HG03442 (cell line): Measurements from ENCODE around the gene RXRA.

Experiments used
- ATAC-seq: cut with Tn5 transposase; IDR thresholded peaks from one replicate; pipeline ENCODE4 v1.9.1; 2021; ENCODE audit warnings: mild to moderate bottlenecking, moderate library complexity; ENCODE audit not compliant: unreplicated experiment

RXRA gene

GRCh38 chr9:134410835-134411217 lies 84.6 kb downstream of the RXRA start:
- ATAC-seq: no peak

GRCh38 chr9:134411440-134412297 lies 85.4 kb downstream of the RXRA start:
- ATAC-seq: no peak

- no peak for ATAC-seq
These were observed 86.0 kb downstream of the RXRA start for GRCh38 chr9:134412298-134412711.

GRCh38 chr9:134413112-134413715 lies 87.0 kb downstream of the RXRA start:
- no peak for ATAC-seq

GRCh38 chr9:134413890-134414623 lies 87.8 kb downstream of the RXRA start:
- ATAC-seq: no peak

- ATAC-seq: no peak
These were observed 88.7 kb downstream of the RXRA start for GRCh38 chr9:134414900-134415425.

- ATAC-seq: no peak
These were observed 90.2 kb downstream of the RXRA start for GRCh38 chr9:134416385-134417015.

- ATAC-seq: no peak
These were observed 92.1 kb downstream of the RXRA start for GRCh38 chr9:134418354-134418753.

GRCh38 chr9:134419000-134419683 lies 92.9 kb downstream of the RXRA start:
- no peak for ATAC-seq

- no peak for ATAC-seq
These were observed 93.4 kb downstream of the RXRA start for GRCh38 chr9:134419684-134420076.

GRCh38 chr9:134420281-134420845 lies 94.1 kb downstream of the RXRA start:
- no peak for ATAC-seq

- ATAC-seq: no peak
These were observed 94.7 kb downstream of the RXRA start for GRCh38 chr9:134420974-134421432.

- no peak for ATAC-seq
These were observed 95.6 kb downstream of the RXRA start for GRCh38 chr9:134421888-134422287.

GRCh38 chr9:134422301-134423090 lies 96.2 kb downstream of the RXRA start:
- ATAC-seq: no peak

GRCh38 chr9:134423166-134423565 lies 96.9 kb downstream of the RXRA start:
- ATAC-seq: no peak

- no peak for ATAC-seq
These were observed 97.5 kb downstream of the RXRA start for GRCh38 chr9:134423749-134424148.

GRCh38 chr9:134424818-134425217 lies 98.6 kb downstream of the RXRA start:
- ATAC-seq: no peak

GRCh38 chr9:134425401-134425800 lies 99.1 kb downstream of the RXRA start:
- no peak for ATAC-seq

GRCh38 chr9:134425812-134426211 lies 99.6 kb downstream of the RXRA start:
- ATAC-seq: no peak
